ENCODE results near the gene CLDN25. TPM values are rescaled to one million over a fixed set of nuclear protein-coding genes. Genes with fewer than 3 reads are reported as not detected.

Gene CLDN25
- polyA plus RNA-seq, 1 donor = not detected

Other genes starting within 250 kb of the CLDN25 start
- 0.75 TPM for gene TMPRSS5, start 73.5 kb upstream of the CLDN25 start, polyA plus RNA-seq
- gene ZW10, start 6.1 kb upstream of the CLDN25 start, polyA plus RNA-seq = 14.7 TPM
- gene USP28, start 95.8 kb downstream of the CLDN25 start, polyA plus RNA-seq = 35.6 TPM
- 0.34 TPM for gene HTR3B, start 125.0 kb downstream of the CLDN25 start, polyA plus RNA-seq
- 2.1 TPM for gene HTR3A, start 195.3 kb downstream of the CLDN25 start, polyA plus RNA-seq

Data from large intestine (tissue), 1 donor.